Activated CD4-positive, alpha-beta T cell treated with anti-CD3 and anti-CD28 coated beads, Interleukin-2, amount 50 U/mL, for 48 hours (primary cell): Measurements from ENCODE around the gene IGSF6.
"Not testable (repeated sequence)": the region's sequence is repeated elsewhere in the genome, so short reads cannot be mapped to it uniquely, and the experiment has no call there.

Source experiments
- DNase-seq, 2 experiments: peaks; one replicate each; pipeline ENCODE4 v3.0.0-alpha.2; 2020

The IGSF6 gene

DNA sequence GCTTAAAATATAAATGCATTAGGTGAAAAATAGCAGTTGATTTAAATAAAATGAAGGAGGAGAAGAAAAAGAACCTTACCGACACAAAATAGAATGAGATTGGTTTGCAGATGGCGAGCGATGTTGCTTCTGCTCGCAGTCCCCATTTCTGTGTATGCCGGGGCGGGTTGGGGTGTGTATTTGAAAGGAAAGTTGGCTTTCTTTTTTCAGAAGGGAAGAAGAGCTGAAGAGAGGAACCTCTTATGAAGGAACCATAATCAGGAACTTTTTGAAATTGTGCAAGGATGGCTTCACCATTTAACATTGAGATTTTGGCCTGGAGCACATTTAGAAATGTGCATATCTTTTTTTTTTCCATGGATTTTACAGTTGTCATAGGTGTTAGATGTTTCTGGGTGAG lies at the start of gene IGSF6:
IGSF6 (minus strand) TSS at position 156 of the 400 bp plus-strand sequence; CDS start at position 146, 10 bp downstream.
- DNase-seq: no peak

GRCh38 chr16:21701271-21701670 lies 48.9 kb upstream of the IGSF6 start:
- DNase-seq: no peak

GRCh38 chr16:21698169-21699032 lies 46.0 kb upstream of the IGSF6 start:
- no peak for DNase-seq

DNA sequence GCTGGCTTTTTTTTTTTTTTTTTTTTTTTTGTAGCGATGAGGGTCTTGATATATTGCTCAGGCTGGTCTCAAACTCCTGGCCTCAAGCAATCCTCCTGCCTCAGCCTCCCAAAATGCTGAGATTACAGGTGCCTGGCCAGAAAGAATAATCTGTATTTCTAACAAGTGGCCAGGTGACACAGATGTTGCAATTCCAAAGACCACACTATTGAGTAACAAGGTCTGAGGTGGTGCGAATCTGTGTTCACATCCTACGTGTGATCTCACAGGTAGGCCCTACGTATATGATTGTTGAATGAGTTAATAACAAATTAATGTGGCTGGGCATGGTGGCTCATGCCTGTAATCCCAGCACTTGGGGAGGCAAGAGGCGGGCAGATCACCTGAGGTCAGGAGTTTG lies 44.6 kb upstream of the IGSF6 start:
- no peak for DNase-seq

DNA sequence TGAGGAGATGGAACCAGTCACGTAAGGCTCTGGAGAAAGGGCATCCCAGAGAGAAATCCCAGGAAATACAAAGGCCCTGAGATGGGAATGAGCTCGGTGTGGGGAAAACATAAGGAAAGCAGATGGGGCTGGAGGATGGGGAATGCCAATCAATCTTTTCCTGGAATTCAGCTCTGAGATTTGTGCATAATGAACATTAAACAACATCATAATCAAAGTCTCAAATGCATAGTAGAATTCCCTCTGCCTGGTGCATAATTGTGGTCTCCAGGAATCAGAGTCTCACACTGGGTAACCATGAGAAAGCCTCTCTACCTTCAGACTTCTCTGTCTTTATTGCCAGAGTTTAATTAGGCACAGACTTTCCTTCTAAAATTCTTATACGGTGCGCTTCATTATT lies 42.2 kb upstream of the IGSF6 start:
- no peak for DNase-seq

- DNase-seq: not testable (repeated sequence)
Observed at GRCh38 chr16:21690967-21691366, 38.6 kb upstream of the IGSF6 start.

DNA sequence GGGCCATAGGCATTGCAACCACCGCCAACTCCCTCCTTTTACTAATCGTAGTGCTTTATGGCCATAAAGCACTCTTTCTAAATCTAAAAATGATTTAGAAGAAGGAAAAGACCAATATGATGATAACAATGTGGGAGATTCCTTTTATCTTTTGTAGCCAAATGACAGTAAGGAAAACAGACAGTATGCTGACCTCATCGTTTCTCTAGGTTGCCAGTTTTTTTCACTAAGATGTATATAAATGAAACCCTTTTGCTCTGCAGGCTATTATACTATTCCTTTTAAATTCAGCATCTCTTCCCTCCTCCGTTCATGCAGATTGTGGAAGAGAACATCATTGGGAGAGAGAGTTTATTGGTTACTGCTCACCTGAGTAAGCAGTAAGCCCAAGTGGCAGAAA lies 36.7 kb upstream of the IGSF6 start:
- no peak for DNase-seq

DNA sequence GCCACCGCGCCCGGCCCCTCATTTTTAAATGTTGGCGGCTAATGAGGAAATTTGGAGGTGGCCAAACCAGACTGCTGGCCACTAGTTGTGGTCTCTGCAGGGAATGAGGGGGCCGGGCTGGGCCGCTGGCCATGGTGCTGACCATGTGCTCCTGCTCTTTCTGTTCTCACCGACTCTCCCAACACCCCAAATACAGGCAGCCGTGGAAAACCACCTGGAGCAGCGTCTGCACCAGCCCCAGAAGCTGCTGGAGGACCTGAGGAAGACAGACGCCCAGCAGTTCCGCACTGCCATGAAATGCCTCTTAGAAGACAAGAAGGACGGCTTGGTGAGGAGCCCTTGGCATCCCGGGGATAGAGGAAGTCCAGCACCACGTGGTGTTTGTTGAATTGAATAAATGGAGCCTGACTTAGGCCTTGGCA lies 32.6 kb upstream of the IGSF6 start:
- no peak for DNase-seq

DNA sequence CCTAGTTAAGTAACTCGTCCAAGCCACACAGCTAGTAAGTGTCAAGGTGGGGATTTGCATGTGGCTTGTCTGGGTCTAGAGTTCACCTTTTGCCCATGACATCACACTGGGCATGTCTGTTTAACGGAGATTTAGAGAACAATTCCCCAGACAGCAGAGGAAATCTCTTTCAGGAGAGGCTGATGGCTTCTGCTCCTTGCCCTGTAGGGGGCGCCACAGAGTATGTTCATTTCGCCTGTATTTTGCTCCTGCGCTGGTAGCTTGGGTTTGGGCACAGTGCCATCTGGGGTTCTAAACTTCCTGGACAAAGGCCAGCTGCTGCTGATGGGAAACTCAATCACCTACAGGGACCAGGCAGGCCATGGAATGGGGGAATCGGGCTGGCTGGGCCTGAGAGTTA lies 31.8 kb upstream of the IGSF6 start:
- DNase-seq: peak; percentile 51 to 58

GRCh38 chr16:21683184-21683583 lies 30.8 kb upstream of the IGSF6 start:
- no peak for DNase-seq

GRCh38 chr16:21680714-21681113 lies 28.3 kb upstream of the IGSF6 start:
- DNase-seq: not testable (repeated sequence)

GRCh38 chr16:21674456-21674855 lies 22.0 kb upstream of the IGSF6 start:
- DNase-seq: not testable (repeated sequence)

DNA sequence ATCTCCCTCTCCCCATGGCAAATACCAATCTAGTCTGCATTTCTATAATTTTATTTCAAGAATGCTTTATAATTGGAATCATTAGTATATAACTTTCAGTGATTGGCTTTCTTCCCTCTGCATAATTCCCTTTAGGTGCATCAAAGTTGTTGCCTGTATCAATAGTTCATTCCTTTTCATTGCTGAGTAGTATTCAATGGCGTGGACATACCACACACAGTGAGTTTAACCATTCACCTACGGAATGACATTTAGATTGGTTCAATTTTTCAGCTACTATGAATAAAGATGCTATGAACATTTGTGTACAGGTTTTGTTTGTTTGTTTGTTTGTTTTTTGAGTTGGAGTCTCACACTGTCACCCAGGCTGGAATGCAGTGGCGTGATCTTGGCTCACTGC lies 21.1 kb upstream of the IGSF6 start:
- DNase-seq: no peak

DNA sequence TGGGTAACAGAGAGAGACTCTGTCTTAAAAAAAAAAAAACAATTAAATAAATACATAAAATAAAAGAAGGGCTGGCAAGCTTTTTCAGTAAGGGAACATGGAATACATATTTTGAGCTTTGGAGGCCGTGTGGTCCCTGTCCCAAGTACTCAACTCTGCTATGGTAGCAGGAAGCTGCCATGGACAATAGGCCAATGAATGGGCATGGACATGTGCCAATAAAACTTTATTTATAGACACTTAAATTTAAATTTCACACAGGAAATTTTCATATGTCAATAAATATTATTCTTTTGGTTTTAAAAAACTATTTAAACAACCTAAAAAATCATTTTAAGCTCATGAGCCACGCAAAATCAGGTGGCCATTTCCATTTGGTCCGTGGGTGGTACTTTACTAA lies 15.2 kb upstream of the IGSF6 start:
- no peak for DNase-seq

- DNase-seq: no peak
Observed at GRCh38 chr16:21666772-21667171, 14.4 kb upstream of the IGSF6 start.

GRCh38 chr16:21664801-21665492 lies 12.5 kb upstream of the IGSF6 start:
- no peak for DNase-seq

DNA sequence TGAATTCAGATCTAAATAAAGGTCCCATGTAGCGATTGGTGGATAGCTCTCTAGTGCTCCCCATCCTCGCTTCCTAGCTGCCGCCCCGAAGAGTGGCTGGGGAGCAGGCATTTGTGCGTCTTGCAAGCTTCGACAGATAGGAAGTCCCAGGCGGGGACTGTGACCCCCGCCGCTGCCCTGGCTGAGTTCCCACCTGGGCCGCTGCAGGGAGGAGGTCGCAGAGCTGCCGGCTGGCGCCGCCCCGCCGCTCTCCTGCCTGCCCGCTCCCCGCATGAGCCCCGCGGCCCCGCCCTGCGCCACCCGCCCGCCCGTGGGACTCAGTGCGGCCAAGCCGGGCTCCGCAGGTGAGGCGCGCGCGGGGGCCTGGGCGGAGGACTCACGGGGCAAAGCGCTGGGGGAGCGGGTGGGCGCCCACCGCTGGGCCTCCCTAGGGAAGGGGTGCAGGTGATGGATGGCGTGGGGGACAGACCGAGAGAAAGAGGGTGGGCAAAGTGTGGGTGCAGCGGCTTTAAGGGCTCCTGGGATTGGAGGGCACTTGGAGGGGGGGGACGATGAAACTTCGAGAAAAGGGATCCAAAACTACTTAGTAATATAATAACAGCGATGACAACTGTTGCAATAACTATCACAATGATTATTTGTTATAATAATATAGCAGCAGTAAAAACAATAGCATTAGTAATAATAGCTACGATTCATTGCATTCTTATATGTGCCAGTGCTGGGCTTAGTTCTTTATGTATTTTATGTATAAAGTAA lies 11.7 kb upstream of the IGSF6 start, which contains the start of gene OTOA:
OTOA (plus strand) TSS at position 80 of the 759 bp plus-strand sequence. CDS start 14,547 bp downstream, outside the sequence.
- DNase-seq: peak; percentile 18 to 19

DNA sequence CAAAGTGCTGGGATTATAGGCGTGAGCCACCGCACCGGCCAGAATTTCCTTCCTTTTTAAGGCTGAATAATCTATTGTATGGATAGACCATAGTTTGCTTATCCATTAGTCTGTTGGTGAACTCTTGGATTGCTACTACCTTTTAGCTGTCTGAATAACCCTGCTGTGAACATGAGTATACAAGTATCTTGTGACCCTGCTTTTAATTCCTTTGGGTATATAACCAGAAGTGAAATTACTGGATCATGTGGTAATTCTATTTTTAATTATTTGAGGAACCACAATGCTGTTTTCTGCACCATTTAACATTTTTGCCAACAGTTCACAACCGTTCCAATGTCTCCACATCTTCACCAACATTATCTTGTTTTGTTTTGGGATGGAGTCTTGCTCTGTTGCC lies 6.7 kb upstream of the IGSF6 start:
- no peak for DNase-seq

- peak in 1 of 2 experiments; percentile 30 for DNase-seq
Observed at GRCh38 chr16:21656795-21657768, 4.7 kb upstream of the IGSF6 start.

DNA sequence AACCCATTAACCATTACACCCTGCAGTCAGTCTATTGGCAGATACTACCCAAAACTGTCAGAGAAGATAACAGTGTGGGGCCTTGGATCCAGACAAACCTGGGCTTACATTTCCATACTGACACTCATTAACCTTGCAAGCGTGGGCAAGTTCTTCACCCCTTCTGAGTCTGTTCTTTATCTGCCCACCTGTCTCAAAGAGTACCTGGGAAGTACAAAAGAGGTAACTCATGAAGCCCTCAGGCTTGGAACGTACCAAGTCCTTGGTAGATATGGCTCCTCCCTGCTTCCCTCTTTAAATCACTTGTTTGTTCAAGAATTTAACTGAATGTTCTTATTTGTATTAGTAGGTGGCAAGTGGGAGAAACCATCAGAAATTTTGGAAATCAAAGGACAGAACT lies 2.5 kb upstream of the IGSF6 start:
- DNase-seq: no peak

GRCh38 chr16:21654466-21654865 lies 2.1 kb upstream of the IGSF6 start:
- no peak for DNase-seq

DNA sequence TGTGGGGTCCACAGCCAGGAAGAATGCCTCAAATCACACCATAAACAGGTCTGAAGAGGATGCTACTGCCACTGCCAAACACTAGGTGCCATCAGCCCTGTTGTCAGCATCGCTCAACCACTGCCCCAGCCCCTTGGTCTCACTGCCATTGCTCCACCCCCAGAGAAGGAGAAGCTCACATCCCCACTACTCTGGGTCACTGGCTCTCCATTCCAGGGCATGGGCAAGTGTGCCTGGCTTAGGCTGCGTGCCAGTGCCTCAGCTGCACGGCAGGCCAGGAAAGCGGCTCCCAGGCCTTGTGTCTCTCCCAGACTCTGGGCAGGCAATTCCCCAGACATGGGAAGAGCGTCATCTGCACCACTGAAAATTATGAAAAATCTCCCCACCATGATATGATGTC lies 1.2 kb upstream of the IGSF6 start:
- no peak for DNase-seq
